HCT116 (cell line): Measurements from ENCODE around the gene METTL22. TPM values are rescaled to one million over a fixed set of nuclear protein-coding genes. Genes with fewer than 3 reads are reported as not detected.

Experiments
- ATAC-seq: fragments of 200-7000 bp; cut with Tn5 transposase; 2 replicates; pipeline ENCODE4 v1.9.1; 2020; ENCODE audit warnings: mild to moderate bottlenecking, moderate library complexity
- BruUV-seq: library from RNA; stranded (reverse); fragments of 400-500 nt; replicated peaks from 2 replicates; lab custom pipeline; 2021; lab: Mats Ljungman, UMichigan
- CTCF ChIA-PET: fragments of 300-600 bp; sonication (Branson Sonifier 250); formaldehyde crosslinking; loops from one replicate; lab custom pipeline; 2021; ENCODE audit warnings: antibody characterized with exemption; lab: Charles Lee
- POLR2A ChIA-PET: fragments of 300-600, 350-600 bp; sonication (Branson Sonifier 250); formaldehyde crosslinking; loops from one replicate; lab custom pipeline; 2021; ENCODE audit warnings: antibody characterized with exemption; lab: Charles Lee
- RAD21 ChIA-PET, 2 experiments: fragments of 300-600 bp; sonication (Branson Sonifier 250); formaldehyde crosslinking; loops; one replicate each; lab custom pipeline; 2023; ENCODE audit warnings: low total read pairs in 2 of 2; ENCODE audit not compliant: uncharacterized antibody in 2 of 2, unreplicated experiment in 2 of 2, low non-redundant PET in 1 of 2; lab: Charles Lee
- DNase-seq: peaks from one replicate; pipeline ENCODE4 v3.0.0-alpha.2; 2010; ENCODE audit warnings: low read depth, low spot score
- H2AFZ ChIP-seq: fragments of 200-600 bp; shearing (Covaris generic), sonication (generic); 2 replicates; pipeline ENCODE4 v1.6.1; 2017; ENCODE audit warnings: low read depth, mixed run types, mixed read lengths, antibody characterized with exemption, low read length; ENCODE audit not compliant: poor library complexity, severe bottlenecking
- H3K27ac ChIP-seq: 2 replicates; pipeline ENCODE4 v1.5.1; 2012; ENCODE audit warnings: low read depth, low read length
- H3K27me3 ChIP-seq: fragments of 200-600 bp; sonication (generic); 2 replicates; pipeline ENCODE4 v1.6.1; 2016; ENCODE audit warnings: mixed run types, low read length, mixed read lengths; ENCODE audit not compliant: insufficient read depth
- H3K36me3 ChIP-seq, 2 experiments: fragments of 200-500 bp in 1 of 2; fragments of 200-600 bp in 1 of 2; sonication (Bioruptor generic) in 1 of 2; sonication (generic) in 1 of 2; 2 replicates each; pipeline versions ENCODE4 v1.5.1 to v1.6.1; 2014 to 2016; ENCODE audit warnings: low read length in 2 of 2, inconsistent platforms in 1 of 2, mixed read lengths in 1 of 2, mixed run types in 1 of 2; ENCODE audit not compliant: insufficient read depth in 2 of 2, control insufficient read depth in 1 of 2
- H3K4me1 ChIP-seq, 2 experiments: fragments of 200-600 bp in 1 of 2; sonication (generic) in 1 of 2; 2 replicates each; pipeline versions ENCODE4 v1.5.1 to v1.6.1; 2012 to 2017; ENCODE audit warnings: low read length in 2 of 2, inconsistent platforms in 1 of 2, mild to moderate bottlenecking in 1 of 2, mixed read lengths in 1 of 2, mixed run types in 1 of 2, moderate library complexity in 1 of 2; ENCODE audit not compliant: insufficient read depth in 2 of 2, control insufficient read depth in 1 of 2
- H3K4me2 ChIP-seq: fragments of 200-600 bp; sonication (generic); 2 replicates; pipeline ENCODE4 v1.6.1; 2017; ENCODE audit warnings: mixed run types, low read length, mixed read lengths
- H3K4me3 ChIP-seq, 2 experiments: fragments of 200-600 bp in 1 of 2; sonication (generic) in 1 of 2; replicated peaks in 1 of 2; 2 replicates each; pipeline ENCODE4 v1.5.1; 2011 to 2016; ENCODE audit warnings: low read length in 2 of 2, control low read depth in 1 of 2, low read depth in 1 of 2, mild to moderate bottlenecking in 1 of 2, mixed read lengths in 1 of 2, mixed run types in 1 of 2
- H3K79me2 ChIP-seq: fragments of 200-600 bp; sonication (generic); 2 replicates; pipeline ENCODE4 v1.6.1; 2017; ENCODE audit warnings: mild to moderate bottlenecking, mixed run types, low read length, moderate library complexity, mixed read lengths; ENCODE audit not compliant: insufficient read depth
- H3K9ac ChIP-seq: fragments of 200-600 bp; sonication (generic); 2 replicates; pipeline ENCODE4 v1.6.1; 2016; ENCODE audit warnings: low read length, mixed read lengths
- H3K9me2 ChIP-seq: fragments of 200-600 bp; sonication (generic), shearing (Covaris generic); 2 replicates; pipeline ENCODE4 v1.6.1; 2017; ENCODE audit warnings: mixed run types, mild to moderate bottlenecking, moderate library complexity; ENCODE audit not compliant: insufficient read depth
- H3K9me3 ChIP-seq, 2 experiments: fragments of 200-500 bp in 1 of 2; fragments of 200-600 bp in 1 of 2; sonication (Bioruptor generic) in 1 of 2; sonication (generic) in 1 of 2; 2 replicates each; pipeline ENCODE4 v1.6.1; 2014 to 2017; ENCODE audit warnings: low read length in 2 of 2, mixed read lengths in 2 of 2, inconsistent platforms in 1 of 2, low read depth in 1 of 2, mild to moderate bottlenecking in 1 of 2, mixed run types in 1 of 2, moderate library complexity in 1 of 2; ENCODE audit not compliant: control insufficient read depth in 1 of 2, insufficient read depth in 1 of 2
- H4K20me1 ChIP-seq: fragments of 200-600 bp; sonication (generic), shearing (Covaris generic); 2 replicates; pipeline ENCODE4 v1.6.1; 2017; ENCODE audit warnings: mixed run types, mild to moderate bottlenecking, moderate library complexity; ENCODE audit not compliant: insufficient read depth
- ELF1 ChIP-seq: IDR thresholded peaks from 2 replicates; pipeline ENCODE4 v1.6.1; 2012; ENCODE audit warnings: low read depth, borderline replicate concordance
- EZH2 ChIP-seq: fragments of 200-600 bp; sonication (generic); IDR thresholded peaks from 2 replicates; pipeline ENCODE4 v1.6.1; 2017; ENCODE audit warnings: antibody characterized with exemption, mixed run types
- MAX ChIP-seq: IDR thresholded peaks from 2 replicates; pipeline ENCODE4 v1.6.1; 2012
- POLR2A ChIP-seq: IDR thresholded peaks from 2 replicates; pipeline ENCODE4 v1.7.0; 2011; ENCODE audit warnings: borderline replicate concordance; ENCODE audit not compliant: insufficient read depth, insufficient read length; ENCODE audit errors: extremely low read depth
- RAD21 ChIP-seq: IDR thresholded peaks from 2 replicates; pipeline ENCODE4 v1.6.1; 2012; ENCODE audit warnings: low read depth, mild to moderate bottlenecking
- SP1 ChIP-seq: IDR thresholded peaks from 2 replicates; pipeline ENCODE4 v1.6.1; 2012; ENCODE audit warnings: low read depth
- ZBTB33 ChIP-seq: IDR thresholded peaks from 2 replicates; pipeline ENCODE4 v1.6.1; 2011; ENCODE audit warnings: mild to moderate bottlenecking, low read length, moderate library complexity; ENCODE audit not compliant: insufficient replicate concordance; ENCODE audit errors: extremely low read depth
- intact Hi-C: fragments of 100-400 bp; cut with micrococcal nuclease; formaldehyde crosslinking; loops from 2 replicates; pipeline ENCODE4 v1.10.0; 2022
- total RNA-seq: library from RNA; stranded (reverse); gene quantifications from one replicate; pipeline ENCODE4 v1.2.1, GENCODE V29; 2021; ENCODE audit not compliant: unreplicated experiment

The METTL22 gene
- total RNA-seq, 1 experiment from 2014 or later: 33.3 TPM

GRCh38 chr16:8639694-8640093, 18.2 kb downstream of the METTL22 start:
- H3K79me2 ChIP-seq: 0 out of 2 replicates have a peak, but pooled peaks cover 3% of the 10 kb centered on the region

More at GRCh38 chr16:8639694-8640093, 18.2 kb downstream of the METTL22 start:
- DNase-seq (no peak), ATAC-seq (no peak)
- ChIA-PET CTCF (no interaction called here), RAD21 (no interaction called here), POLR2A (no interaction called here)
- no peaks in the 10 kb centered on the region for H3K9me3 ChIP-seq
- H3K36me3 ChIP-seq: peaks cover 27 to 48% of the 10 kb centered on the region in 2 experiments; a peak in 3 of 4 replicates
- no peak overlapping the region for H3K27ac ChIP-seq
- no TSS peak for BruUV-seq
- H3K4me2 ChIP-seq: no peak overlapping the region
- H3K9me2 ChIP-seq: no peaks in the 10 kb centered on the region
- no peak overlapping the region for H3K9ac ChIP-seq
- no peaks in the 10 kb centered on the region for H4K20me1 ChIP-seq
- no peak overlapping the region for H3K4me3 ChIP-seq
- no peaks in the 10 kb centered on the region for H3K4me1 ChIP-seq
- no peak for TF ChIP-seq EZH2
- TF ChIP-seq POLR2A: no peak
- no peak for TF ChIP-seq ZBTB33
- no peak for TF ChIP-seq RAD21
- no peak for TF ChIP-seq ELF1
- no peak for TF ChIP-seq MAX
- TF ChIP-seq SP1: no peak
- H2AFZ ChIP-seq: no peak overlapping the region
- intact Hi-C loops: no loop called here
- H3K27me3 ChIP-seq: no peaks in the 10 kb centered on the region
